HCT116 (cell line): ENCODE results near the gene THAP10.

Source experiments
- POLR2A ChIP-seq: IDR thresholded peaks from 2 replicates; pipeline ENCODE4 v1.7.0; 2011; ENCODE audit warnings: borderline replicate concordance; ENCODE audit not compliant: insufficient read depth, insufficient read length; ENCODE audit errors: extremely low read depth
- YY1 ChIP-seq: IDR thresholded peaks from 2 replicates; pipeline ENCODE4 v1.6.1; 2011; ENCODE audit warnings: low read length, low read depth, moderate library complexity, mild to moderate bottlenecking; ENCODE audit not compliant: insufficient replicate concordance; ENCODE audit errors: extremely low read depth
- ZFX ChIP-seq: fragments of 450-650 bp; IDR thresholded peaks from 2 replicates; pipeline ENCODE4 v1.6.1; 2017
- ZNF274 ChIP-seq: fragments of 200-500 bp; sonication (Bioruptor generic); IDR thresholded peaks from 2 replicates; pipeline ENCODE4 v1.6.1; 2014; ENCODE audit warnings: mild to moderate bottlenecking, low read depth, low read length, inconsistent platforms
- TF ChIP-seq, protein P1 (sequence below): IDR thresholded peaks from 2 replicates; pipeline ENCODE4 v1.6.1; 2012; ENCODE audit warnings: low read depth
- TF ChIP-seq, protein P2 (sequence below), 3 experiments: fragments of 200-600 bp in 1 of 3; sonication (generic) in 1 of 3; IDR thresholded peaks in 2 of 3; conservative IDR thresholded peaks in 1 of 3; 2 replicates each; pipeline ENCODE4 v1.5.1; 2012 to 2017; ENCODE audit warnings: low read depth in 2 of 3, low read length in 2 of 3, antibody characterized with exemption in 1 of 3, borderline replicate concordance in 1 of 3, control low read depth in 1 of 3, mild to moderate bottlenecking in 1 of 3, mixed read lengths in 1 of 3, mixed run types in 1 of 3, moderate library complexity in 1 of 3; ENCODE audit not compliant: insufficient read depth in 1 of 3

DNA sequence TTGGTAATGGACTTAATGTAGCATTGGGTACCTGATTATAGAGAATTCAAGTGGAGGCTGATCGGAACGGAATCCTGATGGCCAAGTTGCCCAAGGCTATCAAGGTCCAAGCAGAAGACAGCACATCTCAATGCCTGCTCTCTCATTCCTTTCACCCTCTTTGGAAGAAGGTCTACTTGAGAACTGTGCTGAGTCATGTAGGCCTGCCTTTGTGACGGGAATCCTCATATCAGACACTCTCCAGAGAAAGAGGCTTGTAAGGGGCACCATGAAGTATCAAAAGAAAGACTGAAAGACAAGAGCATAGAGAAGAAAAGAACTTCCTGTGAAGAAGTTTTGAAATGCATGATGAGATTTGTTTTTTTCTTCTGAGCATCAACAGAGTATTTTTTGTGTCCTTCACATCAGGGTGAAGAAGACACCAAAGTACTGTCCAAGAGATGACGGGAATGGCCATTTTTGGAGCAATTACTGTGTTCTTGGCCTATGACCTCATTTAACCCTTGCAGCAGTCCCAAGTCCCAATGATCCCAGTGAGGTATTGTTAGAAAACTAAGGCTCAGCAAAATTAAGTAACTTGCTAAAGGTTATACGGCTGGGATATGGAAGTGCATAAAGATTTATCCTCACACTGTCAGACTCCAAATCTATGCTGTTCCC, 25.1 kb downstream of the THAP10 start:
- TF ChIP-seq, protein P1, sequence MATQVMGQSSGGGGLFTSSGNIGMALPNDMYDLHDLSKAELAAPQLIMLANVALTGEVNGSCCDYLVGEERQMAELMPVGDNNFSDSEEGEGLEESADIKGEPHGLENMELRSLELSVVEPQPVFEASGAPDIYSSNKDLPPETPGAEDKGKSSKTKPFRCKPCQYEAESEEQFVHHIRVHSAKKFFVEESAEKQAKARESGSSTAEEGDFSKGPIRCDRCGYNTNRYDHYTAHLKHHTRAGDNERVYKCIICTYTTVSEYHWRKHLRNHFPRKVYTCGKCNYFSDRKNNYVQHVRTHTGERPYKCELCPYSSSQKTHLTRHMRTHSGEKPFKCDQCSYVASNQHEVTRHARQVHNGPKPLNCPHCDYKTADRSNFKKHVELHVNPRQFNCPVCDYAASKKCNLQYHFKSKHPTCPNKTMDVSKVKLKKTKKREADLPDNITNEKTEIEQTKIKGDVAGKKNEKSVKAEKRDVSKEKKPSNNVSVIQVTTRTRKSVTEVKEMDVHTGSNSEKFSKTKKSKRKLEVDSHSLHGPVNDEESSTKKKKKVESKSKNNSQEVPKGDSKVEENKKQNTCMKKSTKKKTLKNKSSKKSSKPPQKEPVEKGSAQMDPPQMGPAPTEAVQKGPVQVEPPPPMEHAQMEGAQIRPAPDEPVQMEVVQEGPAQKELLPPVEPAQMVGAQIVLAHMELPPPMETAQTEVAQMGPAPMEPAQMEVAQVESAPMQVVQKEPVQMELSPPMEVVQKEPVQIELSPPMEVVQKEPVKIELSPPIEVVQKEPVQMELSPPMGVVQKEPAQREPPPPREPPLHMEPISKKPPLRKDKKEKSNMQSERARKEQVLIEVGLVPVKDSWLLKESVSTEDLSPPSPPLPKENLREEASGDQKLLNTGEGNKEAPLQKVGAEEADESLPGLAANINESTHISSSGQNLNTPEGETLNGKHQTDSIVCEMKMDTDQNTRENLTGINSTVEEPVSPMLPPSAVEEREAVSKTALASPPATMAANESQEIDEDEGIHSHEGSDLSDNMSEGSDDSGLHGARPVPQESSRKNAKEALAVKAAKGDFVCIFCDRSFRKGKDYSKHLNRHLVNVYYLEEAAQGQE, result no peak
- no peak for TF ChIP-seq ZFX
- no peak for TF ChIP-seq POLR2A
- TF ChIP-seq ZNF274, result no peak
- TF ChIP-seq, protein P2, sequence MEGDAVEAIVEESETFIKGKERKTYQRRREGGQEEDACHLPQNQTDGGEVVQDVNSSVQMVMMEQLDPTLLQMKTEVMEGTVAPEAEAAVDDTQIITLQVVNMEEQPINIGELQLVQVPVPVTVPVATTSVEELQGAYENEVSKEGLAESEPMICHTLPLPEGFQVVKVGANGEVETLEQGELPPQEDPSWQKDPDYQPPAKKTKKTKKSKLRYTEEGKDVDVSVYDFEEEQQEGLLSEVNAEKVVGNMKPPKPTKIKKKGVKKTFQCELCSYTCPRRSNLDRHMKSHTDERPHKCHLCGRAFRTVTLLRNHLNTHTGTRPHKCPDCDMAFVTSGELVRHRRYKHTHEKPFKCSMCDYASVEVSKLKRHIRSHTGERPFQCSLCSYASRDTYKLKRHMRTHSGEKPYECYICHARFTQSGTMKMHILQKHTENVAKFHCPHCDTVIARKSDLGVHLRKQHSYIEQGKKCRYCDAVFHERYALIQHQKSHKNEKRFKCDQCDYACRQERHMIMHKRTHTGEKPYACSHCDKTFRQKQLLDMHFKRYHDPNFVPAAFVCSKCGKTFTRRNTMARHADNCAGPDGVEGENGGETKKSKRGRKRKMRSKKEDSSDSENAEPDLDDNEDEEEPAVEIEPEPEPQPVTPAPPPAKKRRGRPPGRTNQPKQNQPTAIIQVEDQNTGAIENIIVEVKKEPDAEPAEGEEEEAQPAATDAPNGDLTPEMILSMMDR (IDR thresholded peaks at IDR 0.05 in 2 of 3, conservative IDR thresholded peaks at IDR 0.05 in 1 of 3; ENCODE audit: borderline replicate concordance in 1 of 3, insufficient read depth in 1 of 3, low read depth in 2 of 3, low read length in 2 of 3), result no peak
- TF ChIP-seq YY1, result no peak
